SHP77 treated with DMSO at 0.1 percent for 48 hours (cell line): ENCODE results near the gene CYTH3.
"Not testable (repeated sequence)": the region's sequence is repeated elsewhere in the genome, so short reads cannot be mapped to it uniquely, and the experiment has no call there.

Experiments used
- DNase-seq: peaks from one replicate; lab custom pipeline; 2025; lab: John Stamatoyannopoulos, UW

The CYTH3 gene

GRCh38 chr7:6151527-6151926 lies 120.9 kb downstream of the CYTH3 start:
- not testable (repeated sequence) for DNase-seq

- DNase-seq: no peak
Measured at GRCh38 chr7:6149996-6150395, 122.4 kb downstream of the CYTH3 start.

GRCh38 chr7:6148724-6149360 lies 123.6 kb downstream of the CYTH3 start:
- no peak for DNase-seq

- no peak for DNase-seq
Measured at GRCh38 chr7:6147627-6148026, 124.8 kb downstream of the CYTH3 start.

GRCh38 chr7:6146666-6147065 lies 125.8 kb downstream of the CYTH3 start:
- DNase-seq: no peak

GRCh38 chr7:6143997-6144396 lies 128.4 kb downstream of the CYTH3 start:
- DNase-seq: no peak

- no peak for DNase-seq
Measured at GRCh38 chr7:6142871-6143380, 129.5 kb downstream of the CYTH3 start.

GRCh38 chr7:6139189-6139996 lies 133.0 kb downstream of the CYTH3 start:
- no peak for DNase-seq

- no peak for DNase-seq
Measured at GRCh38 chr7:6136475-6136874, 135.9 kb downstream of the CYTH3 start.

GRCh38 chr7:6133249-6133648 lies 139.2 kb downstream of the CYTH3 start:
- DNase-seq: no peak

GRCh38 chr7:6130007-6130587 lies 142.3 kb downstream of the CYTH3 start:
- DNase-seq: no peak

- DNase-seq: no peak
Measured at GRCh38 chr7:6128205-6128604, 144.2 kb downstream of the CYTH3 start.

- DNase-seq: no peak
Measured at GRCh38 chr7:6127110-6127490, 145.3 kb downstream of the CYTH3 start.

- no peak for DNase-seq
Measured at GRCh38 chr7:6123843-6124242, 148.6 kb downstream of the CYTH3 start.

GRCh38 chr7:6121141-6121540 lies 151.3 kb downstream of the CYTH3 start:
- no peak for DNase-seq

- DNase-seq: no peak
Measured at GRCh38 chr7:6117533-6117932, 154.9 kb downstream of the CYTH3 start.

GRCh38 chr7:6116211-6116610 lies 156.2 kb downstream of the CYTH3 start:
- DNase-seq: no peak
